Body of pancreas (tissue), 4 donors: Measurements from ENCODE around the gene AKAP12. TPM values are rescaled to one million over a fixed set of nuclear protein-coding genes. Genes with fewer than 3 reads are reported as not detected.

Experiments
- ATAC-seq: fragments of 150-250 bp; one replicate; pipeline ENCODE4 v1.9.1; 2016
- DNase-seq, 4 donors: peaks; one replicate each; pipeline ENCODE4 v3.0.0-alpha.2; 2019
- H3K27ac ChIP-seq, 4 donors: fragments of 200-600 bp; sonication (generic); 1 replicate in 3 of 4; 2 replicates in 1 of 4; pipeline versions ENCODE4 v1.5.1 to v1.6.1; 2016 to 2019; ENCODE audit warnings: mild to moderate bottlenecking in 1 of 4, mixed read lengths in 1 of 4, moderate library complexity in 1 of 4
- H3K27me3 ChIP-seq, 2 donors: fragments of 200-600 bp; sonication (generic); one replicate each; pipeline ENCODE4 v1.6.0; 2016; ENCODE audit warnings: mild to moderate bottlenecking in 1 of 2
- H3K36me3 ChIP-seq, 2 donors: fragments of 200-600 bp; sonication (generic); replicated peaks in 1 of 2; 2 replicates each; pipeline ENCODE4 v1.5.1; 2016; ENCODE audit warnings: low read depth in 2 of 2; ENCODE audit not compliant: insufficient read depth in 1 of 2
- H3K4me1 ChIP-seq: fragments of 200-600 bp; sonication (generic); one replicate; pipeline ENCODE4 v1.6.0; 2016
- H3K4me3 ChIP-seq, 2 donors: fragments of 200-600 bp; sonication (generic); 1 replicate in 1 of 2; 2 replicates in 1 of 2; pipeline ENCODE4 v1.5.1; 2016 to 2019
- H3K9me3 ChIP-seq, 3 donors: fragments of 200-600 bp; sonication (generic); 1 replicate in 2 of 3; 2 replicates in 1 of 3; pipeline ENCODE4 v1.5.1; 2016
- POLR2A ChIP-seq, 3 donors: fragments of 450-650 bp; IDR thresholded peaks; one replicate each; pipeline ENCODE4 v1.6.1; 2016; ENCODE audit warnings: antibody characterized with exemption in 3 of 3, mild to moderate bottlenecking in 2 of 3
- WGBS, 2 donors: methylation state at CpG; one replicate each; pipeline ENCODE4 v1.1.5; 2017; 5-methylcytosine and 5-hydroxymethylcytosine counted together
- intact Hi-C: fragments of 100-400 bp; cut with DNase I; formaldehyde crosslinking; loops from one replicate; pipeline ENCODE4 v1.15.1; 2023
- total RNA-seq, 2 donors: library from RNA; depleted of rRNA; stranded (reverse); fragments of >200 nt; gene quantifications; one replicate each; pipeline ENCODE4 v1.1.0, GENCODE V29; 2016
- TF ChIP-seq, protein P1 (sequence below), 7 experiments: fragments of 450-650 bp in 4 of 7; fragments of 200-600 bp in 3 of 7; sonication (generic) in 3 of 7; IDR thresholded peaks; one replicate each; pipeline ENCODE4 v1.5.1; 2016 to 2019; ENCODE audit warnings: antibody characterized with exemption in 7 of 7

AKAP12 gene
- total RNA-seq, 2 donors from 2014 or later: 25.2 to 49.1 TPM

DNA sequence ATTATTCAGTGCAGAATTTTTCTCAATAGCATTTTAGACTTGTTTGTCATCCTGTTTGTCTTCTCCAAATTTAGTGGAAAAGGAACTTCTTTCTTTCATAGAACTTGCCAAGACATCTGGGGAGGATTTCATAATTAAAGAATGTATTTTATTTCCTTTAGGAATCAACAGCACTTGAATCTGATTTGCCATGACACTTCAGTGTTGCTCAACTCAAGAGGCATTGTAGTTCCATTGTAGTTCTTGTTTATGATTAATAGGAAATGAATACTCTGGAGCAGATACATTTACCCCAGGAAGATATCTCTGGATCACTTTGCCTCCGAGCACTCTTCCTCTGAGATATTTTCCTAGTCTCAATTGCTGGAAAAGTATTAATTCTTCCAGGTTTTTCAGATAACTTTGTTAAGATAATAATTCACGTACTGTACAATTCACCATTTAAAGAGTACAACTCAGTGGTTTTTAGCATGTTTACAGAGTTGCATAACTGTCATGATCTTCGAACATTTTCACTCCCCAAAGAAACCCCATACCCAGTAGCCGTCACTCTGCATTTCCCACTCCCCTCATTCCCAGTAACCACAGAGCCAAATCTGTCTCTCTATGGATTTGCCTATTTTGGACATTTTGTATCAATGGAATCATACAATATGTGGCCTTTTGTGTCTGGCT, 29.7 kb downstream of the AKAP12 start:
- intact Hi-C loops: no loop called here
- no peak for ATAC-seq
- Histone ChIP-seq H3K4me1 (no peaks in the 10 kb centered on the region), H3K4me3 (no peak overlapping the region), H3K9me3 (no peaks in the 10 kb centered on the region), H3K27me3 (no peaks in the 10 kb centered on the region), H3K27ac (no peak overlapping the region), H3K36me3 (no peaks in the 10 kb centered on the region)
- DNase-seq: no peak
- TF ChIP-seq, protein P1, sequence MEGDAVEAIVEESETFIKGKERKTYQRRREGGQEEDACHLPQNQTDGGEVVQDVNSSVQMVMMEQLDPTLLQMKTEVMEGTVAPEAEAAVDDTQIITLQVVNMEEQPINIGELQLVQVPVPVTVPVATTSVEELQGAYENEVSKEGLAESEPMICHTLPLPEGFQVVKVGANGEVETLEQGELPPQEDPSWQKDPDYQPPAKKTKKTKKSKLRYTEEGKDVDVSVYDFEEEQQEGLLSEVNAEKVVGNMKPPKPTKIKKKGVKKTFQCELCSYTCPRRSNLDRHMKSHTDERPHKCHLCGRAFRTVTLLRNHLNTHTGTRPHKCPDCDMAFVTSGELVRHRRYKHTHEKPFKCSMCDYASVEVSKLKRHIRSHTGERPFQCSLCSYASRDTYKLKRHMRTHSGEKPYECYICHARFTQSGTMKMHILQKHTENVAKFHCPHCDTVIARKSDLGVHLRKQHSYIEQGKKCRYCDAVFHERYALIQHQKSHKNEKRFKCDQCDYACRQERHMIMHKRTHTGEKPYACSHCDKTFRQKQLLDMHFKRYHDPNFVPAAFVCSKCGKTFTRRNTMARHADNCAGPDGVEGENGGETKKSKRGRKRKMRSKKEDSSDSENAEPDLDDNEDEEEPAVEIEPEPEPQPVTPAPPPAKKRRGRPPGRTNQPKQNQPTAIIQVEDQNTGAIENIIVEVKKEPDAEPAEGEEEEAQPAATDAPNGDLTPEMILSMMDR (IDR thresholded peaks at IDR 0.05): no peak
- TF ChIP-seq POLR2A (IDR thresholded peaks at IDR 0.05): no peak
- WGBS, 2 donors: 62 to 65% methylated on average over 4 of the region's 4 CpGs

DNA sequence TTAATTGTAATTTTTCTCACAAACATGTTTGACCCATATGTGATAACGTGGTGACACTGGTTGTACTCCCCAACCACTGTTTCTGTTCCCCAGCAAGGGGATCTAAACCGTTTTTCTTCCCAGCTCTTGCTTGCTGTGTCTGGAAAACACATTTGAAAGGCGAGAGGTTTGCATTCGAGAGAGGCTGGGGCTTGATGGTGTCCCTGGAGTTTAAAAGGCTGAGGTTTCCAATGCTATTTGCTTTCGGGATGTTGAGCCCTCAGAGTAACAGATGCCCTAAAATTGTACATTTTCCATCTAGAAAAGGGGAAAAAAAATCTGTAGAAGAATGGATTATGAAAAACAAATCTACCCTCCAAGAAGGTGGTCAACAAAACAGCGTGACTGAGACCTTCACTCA, 35.4 kb downstream of the AKAP12 start:
- TF ChIP-seq, protein P1 (IDR thresholded peaks at IDR 0.05): no peak
- TF ChIP-seq POLR2A (IDR thresholded peaks at IDR 0.05): no peak
- no peak for DNase-seq
- Histone ChIP-seq H3K27me3 (no peaks in the 10 kb centered on the region), H3K36me3 (no peaks in the 10 kb centered on the region), H3K9me3 (no peaks in the 10 kb centered on the region), H3K4me1 (no peaks in the 10 kb centered on the region), H3K27ac (no peak overlapping the region), H3K4me3 (no peak overlapping the region)
- intact Hi-C loops: no loop called here
- no peak for ATAC-seq
- WGBS, 2 donors: 70 to 75% methylated on average over 6 of the region's 6 CpGs

DNA sequence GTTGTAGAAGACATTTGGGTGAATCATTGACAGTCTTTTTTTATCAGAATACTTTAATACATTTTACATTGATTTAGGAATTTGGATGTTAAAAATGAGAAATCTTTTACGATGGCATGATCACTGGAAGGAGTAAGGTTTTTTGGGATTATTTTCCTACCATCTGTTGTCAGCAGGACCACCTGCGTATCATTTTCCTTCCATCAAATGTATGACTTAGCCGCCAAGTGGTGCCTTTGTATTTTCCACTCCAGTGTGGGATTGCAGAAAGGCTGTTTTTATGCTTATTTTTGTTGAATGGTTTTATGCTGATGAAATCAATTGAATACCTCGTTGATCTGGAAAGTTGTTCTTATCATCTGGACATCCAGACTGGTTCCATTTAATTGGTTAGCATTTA, 35.8 kb downstream of the AKAP12 start:
- DNase-seq: no peak
- H3K27me3 ChIP-seq: no peaks in the 10 kb centered on the region
- intact Hi-C loops: no loop called here
- TF ChIP-seq POLR2A (IDR thresholded peaks at IDR 0.05): no peak
- TF ChIP-seq, protein P1 (IDR thresholded peaks at IDR 0.05): no peak
- H3K36me3 ChIP-seq: no peaks in the 10 kb centered on the region
- ATAC-seq: no peak
- WGBS, 2 donors: 61 to 64% methylated on average over 4 of the region's 4 CpGs
- H3K4me3 ChIP-seq: no peak overlapping the region
- no peak overlapping the region for H3K27ac ChIP-seq
- H3K4me1 ChIP-seq: no peaks in the 10 kb centered on the region
- H3K9me3 ChIP-seq: no peaks in the 10 kb centered on the region

DNA sequence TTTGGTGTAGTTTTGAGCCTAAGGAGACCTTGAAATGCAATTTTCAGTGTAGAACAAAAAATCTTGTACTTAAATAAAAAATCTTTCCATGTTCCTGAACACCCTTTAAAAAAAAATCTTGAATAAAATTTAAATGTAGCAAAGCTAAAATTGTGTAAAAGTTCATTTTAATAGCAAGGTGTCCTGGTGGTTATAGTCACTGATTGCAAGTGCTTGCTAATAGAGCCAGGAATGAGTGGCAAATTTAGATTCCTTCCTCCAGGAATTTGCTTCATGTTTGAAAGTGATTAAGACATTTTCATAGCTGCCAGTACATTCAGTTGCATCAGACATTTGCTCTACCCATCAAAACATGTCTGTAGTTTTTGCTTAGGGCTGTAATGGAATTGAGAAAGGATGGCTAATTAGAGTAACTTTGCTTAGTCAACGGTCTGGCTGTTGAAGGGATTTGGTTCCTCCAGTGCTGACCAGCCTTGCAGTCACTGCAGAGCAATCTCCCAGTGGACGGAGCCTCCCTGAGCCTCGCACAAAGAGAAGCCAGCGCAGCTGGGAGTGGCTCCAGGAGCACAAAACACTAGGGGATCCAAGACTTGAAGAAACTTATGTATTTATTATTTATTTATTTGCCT, 36.5 kb downstream of the AKAP12 start:
- Histone ChIP-seq H3K4me1 (no peaks in the 10 kb centered on the region), H3K27me3 (no peaks in the 10 kb centered on the region), H3K9me3 (no peaks in the 10 kb centered on the region), H3K36me3 (no peaks in the 10 kb centered on the region), H3K27ac (no peak overlapping the region), H3K4me3 (no peak overlapping the region)
- ATAC-seq: no peak
- TF ChIP-seq, protein P1 (IDR thresholded peaks at IDR 0.05): no peak
- no peak for TF ChIP-seq POLR2A (IDR thresholded peaks at IDR 0.05)
- intact Hi-C loops: no loop called here
- DNase-seq: no peak
- WGBS, 2 donors: 39 to 40% methylated on average over 3 to 4 of the region's 4 CpGs

DNA sequence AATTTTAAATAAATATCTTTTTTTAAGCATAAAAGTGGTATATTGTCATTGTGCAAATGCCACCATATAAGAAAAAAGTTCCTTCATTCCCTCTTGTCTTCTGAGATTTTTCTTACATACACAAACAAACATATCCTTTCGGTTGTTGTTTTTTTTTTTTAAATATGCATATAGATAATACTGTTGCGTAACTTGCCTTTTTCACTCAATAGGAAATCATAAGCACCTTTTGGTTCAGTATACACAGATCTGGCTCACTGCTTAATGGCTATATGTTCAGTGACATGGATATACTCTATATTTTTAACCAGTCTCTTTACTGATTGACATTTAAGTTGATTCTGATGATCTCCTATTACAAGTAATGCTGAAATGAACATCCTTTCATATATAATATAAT, 40.1 kb downstream of the AKAP12 start:
- H3K9me3 ChIP-seq: no peaks in the 10 kb centered on the region
- no peak for TF ChIP-seq POLR2A (IDR thresholded peaks at IDR 0.05)
- TF ChIP-seq, protein P1 (IDR thresholded peaks at IDR 0.05): no peak
- ATAC-seq (no peak), DNase-seq (no peak)
- H3K4me1 ChIP-seq: no peaks in the 10 kb centered on the region
- H3K36me3 ChIP-seq: no peaks in the 10 kb centered on the region
- H3K27ac ChIP-seq: no peak overlapping the region
- H3K4me3 ChIP-seq: no peak overlapping the region
- intact Hi-C loops: no loop called here
- no peaks in the 10 kb centered on the region for H3K27me3 ChIP-seq
- 79 to 84% methylated on average over 2 of the region's 2 CpGs for WGBS, 2 donors
